Measurements from ENCODE around the gene TSPAN31. TPM values are rescaled to one million over a fixed set of nuclear protein-coding genes. Genes with fewer than 3 reads are reported as not detected.

TSPAN31 gene
- total RNA-seq, 4 donors from 2014 or later = 47.0 to 75.8 (median 53.2) TPM

DNA sequence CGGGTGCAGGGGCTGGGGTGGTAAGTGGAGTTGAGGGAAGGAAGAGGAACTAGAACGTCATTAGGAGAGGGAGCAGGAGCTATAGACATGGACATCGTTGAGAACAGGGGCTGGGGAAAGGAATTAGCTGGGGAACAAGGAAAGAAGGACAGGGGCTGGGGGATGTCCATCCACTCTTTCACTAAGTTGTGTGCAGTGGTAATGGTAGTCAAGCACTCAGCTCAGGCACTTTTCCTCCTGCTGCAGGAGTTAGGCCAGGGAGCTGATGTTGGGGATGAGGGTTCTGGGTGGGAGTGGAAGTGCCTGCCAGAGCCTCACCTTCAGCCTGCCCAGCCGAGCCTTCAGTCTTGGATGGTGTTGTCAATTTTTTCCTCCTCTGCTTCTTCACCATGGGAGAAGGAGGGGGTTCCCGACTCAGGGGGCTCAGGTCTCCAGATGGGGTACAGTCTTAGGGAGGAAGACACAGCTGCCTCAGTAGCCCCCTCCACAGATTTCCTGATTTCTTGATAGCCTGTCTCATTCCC is 15.5 kb upstream of the TSPAN31 start:
- no peaks in the 10 kb centered on the region for H3K9me3 ChIP-seq
- WGBS, 2 donors (ENCODE audit: low coverage in 1 of 2) = 43 to 46% methylated on average over 4 to 5 of the region's 5 CpGs
- H3K4me1 ChIP-seq = peaks cover 0 to 28% (median 4%) of the 10 kb centered on the region in 3 donors
- no peak overlapping the region for H3K27ac ChIP-seq
- no peak for ATAC-seq
- TF ChIP-seq, protein P1, sequence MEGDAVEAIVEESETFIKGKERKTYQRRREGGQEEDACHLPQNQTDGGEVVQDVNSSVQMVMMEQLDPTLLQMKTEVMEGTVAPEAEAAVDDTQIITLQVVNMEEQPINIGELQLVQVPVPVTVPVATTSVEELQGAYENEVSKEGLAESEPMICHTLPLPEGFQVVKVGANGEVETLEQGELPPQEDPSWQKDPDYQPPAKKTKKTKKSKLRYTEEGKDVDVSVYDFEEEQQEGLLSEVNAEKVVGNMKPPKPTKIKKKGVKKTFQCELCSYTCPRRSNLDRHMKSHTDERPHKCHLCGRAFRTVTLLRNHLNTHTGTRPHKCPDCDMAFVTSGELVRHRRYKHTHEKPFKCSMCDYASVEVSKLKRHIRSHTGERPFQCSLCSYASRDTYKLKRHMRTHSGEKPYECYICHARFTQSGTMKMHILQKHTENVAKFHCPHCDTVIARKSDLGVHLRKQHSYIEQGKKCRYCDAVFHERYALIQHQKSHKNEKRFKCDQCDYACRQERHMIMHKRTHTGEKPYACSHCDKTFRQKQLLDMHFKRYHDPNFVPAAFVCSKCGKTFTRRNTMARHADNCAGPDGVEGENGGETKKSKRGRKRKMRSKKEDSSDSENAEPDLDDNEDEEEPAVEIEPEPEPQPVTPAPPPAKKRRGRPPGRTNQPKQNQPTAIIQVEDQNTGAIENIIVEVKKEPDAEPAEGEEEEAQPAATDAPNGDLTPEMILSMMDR (IDR thresholded peaks at IDR 0.05) = no peak
- TF ChIP-seq EP300 (IDR thresholded peaks at IDR 0.05) = no peak
- TF ChIP-seq POLR2AphosphoS5 (IDR thresholded peaks at IDR 0.05) = no peak
- no peak for TF ChIP-seq POLR2A (IDR thresholded peaks at IDR 0.05)
- no peak overlapping the region for H3K4me3 ChIP-seq
- H3K36me3 ChIP-seq = no peaks in the 10 kb centered on the region
- peaks cover 92% of the 10 kb centered on the region for H3K27me3 ChIP-seq

DNA sequence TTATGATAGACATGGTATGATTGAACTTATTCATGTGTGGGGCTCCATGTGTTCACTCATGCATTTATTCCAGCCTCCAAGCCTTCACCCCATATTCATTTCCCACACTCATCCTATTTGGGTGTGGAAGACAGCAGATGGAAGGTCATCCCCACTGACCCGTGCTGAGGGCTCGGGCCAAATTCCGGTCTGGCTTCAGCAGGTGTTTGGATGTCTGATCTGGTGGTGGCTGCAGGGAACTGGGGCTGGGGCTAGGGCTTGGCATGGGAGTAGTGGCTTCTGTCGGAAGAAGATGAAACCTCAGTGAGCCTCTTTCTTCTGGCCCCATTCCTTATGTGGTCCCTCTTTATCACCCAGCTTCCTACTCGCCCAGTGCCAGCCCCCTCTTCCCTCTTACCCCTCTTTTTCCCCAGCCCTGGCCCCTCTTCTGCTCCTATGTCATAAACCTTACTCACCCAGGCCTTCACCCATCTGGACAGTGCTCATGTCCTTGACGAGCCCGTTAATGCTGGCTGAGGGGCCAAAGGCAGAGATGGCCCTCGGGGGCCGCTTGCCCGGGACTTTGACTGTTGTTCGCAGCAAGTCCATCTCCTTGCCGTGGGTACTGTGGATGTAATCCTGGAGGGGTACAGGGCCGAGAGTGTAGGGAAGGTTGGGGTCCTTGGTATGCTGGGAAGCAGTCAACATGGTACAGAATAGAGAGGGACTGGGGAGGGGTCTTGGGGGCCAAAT is 14.3 kb upstream of the TSPAN31 start:
- TF ChIP-seq EP300 (IDR thresholded peaks at IDR 0.05) (no peak), POLR2A (IDR thresholded peaks at IDR 0.05) (no peak), POLR2AphosphoS5 (IDR thresholded peaks at IDR 0.05) (no peak)
- TF ChIP-seq, protein P1 (IDR thresholded peaks at IDR 0.05) = no peak
- peaks cover 94% of the 10 kb centered on the region for H3K27me3 ChIP-seq
- peaks cover 0 to 27% (median 7%) of the 10 kb centered on the region in 3 donors for H3K4me1 ChIP-seq
- H3K4me3 ChIP-seq = no peak overlapping the region
- H3K27ac ChIP-seq = no peak overlapping the region
- 73 to 75% methylated on average over 8 of the region's 13 CpGs for WGBS, 2 donors (ENCODE audit: low coverage in 1 of 2)
- no peak for ATAC-seq
- H3K9me3 ChIP-seq = no peaks in the 10 kb centered on the region
- no peaks in the 10 kb centered on the region for H3K36me3 ChIP-seq

DNA sequence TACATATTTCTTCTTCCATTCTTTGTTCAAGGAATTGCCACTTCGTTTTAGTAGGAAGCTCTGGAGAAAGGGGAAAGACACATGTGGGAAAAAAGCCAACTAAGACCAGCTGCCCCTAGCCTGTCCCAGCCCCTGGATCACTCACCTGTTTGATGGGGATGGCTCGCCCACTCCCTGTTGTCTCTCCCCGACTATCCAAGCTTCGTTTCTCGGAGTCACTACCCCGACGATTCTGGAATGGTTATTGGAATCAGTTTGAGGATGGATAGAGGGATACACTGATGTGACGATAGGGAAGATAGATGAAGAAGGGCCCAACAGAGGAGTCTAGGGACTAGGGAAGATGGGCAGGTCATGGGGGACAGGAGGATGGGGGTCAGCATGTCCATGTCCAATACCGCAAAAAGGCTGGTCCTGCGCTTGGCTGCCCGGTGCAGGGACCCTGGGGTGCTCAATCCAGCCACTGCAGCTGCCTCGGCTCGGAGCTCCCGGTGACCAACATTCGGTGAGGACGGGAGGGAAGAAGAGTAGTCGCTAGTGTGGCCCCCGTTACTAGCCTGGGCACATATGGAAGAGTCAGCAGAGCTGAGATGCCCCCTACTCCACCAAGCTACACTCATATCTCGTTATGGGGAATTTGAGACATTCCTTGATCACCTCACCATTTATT is 13.3 kb upstream of the TSPAN31 start:
- no peaks in the 10 kb centered on the region for H3K36me3 ChIP-seq
- 60 to 61% methylated on average over 2 to 6 of the region's 19 CpGs for WGBS, 2 donors (ENCODE audit: low coverage in 1 of 2)
- H3K4me1 ChIP-seq = peaks cover 0 to 27% (median 7%) of the 10 kb centered on the region in 3 donors
- no peaks in the 10 kb centered on the region for H3K9me3 ChIP-seq
- TF ChIP-seq POLR2AphosphoS5 (IDR thresholded peaks at IDR 0.05) (no peak), EP300 (IDR thresholded peaks at IDR 0.05) (no peak), POLR2A (IDR thresholded peaks at IDR 0.05) (no peak)
- TF ChIP-seq, protein P1 (IDR thresholded peaks at IDR 0.05) = no peak
- peaks cover 94% of the 10 kb centered on the region for H3K27me3 ChIP-seq
- H3K27ac ChIP-seq = no peak overlapping the region
- H3K4me3 ChIP-seq = no peak overlapping the region
- ATAC-seq = no peak

DNA sequence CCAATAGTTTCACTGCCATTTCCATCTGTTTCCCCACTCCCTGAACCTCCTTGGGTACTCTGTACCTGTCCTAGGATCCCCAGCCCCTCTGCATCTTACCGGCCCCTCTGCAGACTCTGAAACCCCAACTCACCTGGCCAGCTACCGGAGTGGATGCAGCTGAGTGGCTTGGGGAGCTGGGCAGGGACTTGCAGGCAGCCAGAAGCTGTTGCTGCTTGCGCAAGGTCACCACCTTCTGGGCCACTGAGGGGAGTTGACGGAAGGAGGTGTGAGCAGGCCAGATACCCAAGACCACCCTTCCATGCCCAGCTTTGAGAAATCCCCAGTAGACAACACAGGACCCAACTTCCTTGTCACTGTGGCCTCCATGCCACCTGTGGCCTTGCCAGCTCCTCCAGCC is 12.6 kb upstream of the TSPAN31 start:
- no peak overlapping the region for H3K27ac ChIP-seq
- H3K27me3 ChIP-seq = peaks cover 94% of the 10 kb centered on the region
- TF ChIP-seq, protein P1 (IDR thresholded peaks at IDR 0.05) = no peak
- TF ChIP-seq EP300 (IDR thresholded peaks at IDR 0.05) = no peak
- TF ChIP-seq POLR2A (IDR thresholded peaks at IDR 0.05) = no peak
- TF ChIP-seq POLR2AphosphoS5 (IDR thresholded peaks at IDR 0.05) = no peak
- no peak for ATAC-seq
- peaks cover 0 to 27% (median 13%) of the 10 kb centered on the region in 3 donors for H3K4me1 ChIP-seq
- H3K4me3 ChIP-seq = no peak overlapping the region
- H3K9me3 ChIP-seq = no peaks in the 10 kb centered on the region
- no peaks in the 10 kb centered on the region for H3K36me3 ChIP-seq
- WGBS, 2 donors (ENCODE audit: low coverage in 1 of 2) = 33% methylated on average over 1 of the region's 4 CpGs; no CpG with 5 or more reads in 1 of the 2 donors

Measured in gastroesophageal sphincter (tissue), 4 donors.